ENCODE measurements around the gene PNKP.

Gene PNKP

DNA sequence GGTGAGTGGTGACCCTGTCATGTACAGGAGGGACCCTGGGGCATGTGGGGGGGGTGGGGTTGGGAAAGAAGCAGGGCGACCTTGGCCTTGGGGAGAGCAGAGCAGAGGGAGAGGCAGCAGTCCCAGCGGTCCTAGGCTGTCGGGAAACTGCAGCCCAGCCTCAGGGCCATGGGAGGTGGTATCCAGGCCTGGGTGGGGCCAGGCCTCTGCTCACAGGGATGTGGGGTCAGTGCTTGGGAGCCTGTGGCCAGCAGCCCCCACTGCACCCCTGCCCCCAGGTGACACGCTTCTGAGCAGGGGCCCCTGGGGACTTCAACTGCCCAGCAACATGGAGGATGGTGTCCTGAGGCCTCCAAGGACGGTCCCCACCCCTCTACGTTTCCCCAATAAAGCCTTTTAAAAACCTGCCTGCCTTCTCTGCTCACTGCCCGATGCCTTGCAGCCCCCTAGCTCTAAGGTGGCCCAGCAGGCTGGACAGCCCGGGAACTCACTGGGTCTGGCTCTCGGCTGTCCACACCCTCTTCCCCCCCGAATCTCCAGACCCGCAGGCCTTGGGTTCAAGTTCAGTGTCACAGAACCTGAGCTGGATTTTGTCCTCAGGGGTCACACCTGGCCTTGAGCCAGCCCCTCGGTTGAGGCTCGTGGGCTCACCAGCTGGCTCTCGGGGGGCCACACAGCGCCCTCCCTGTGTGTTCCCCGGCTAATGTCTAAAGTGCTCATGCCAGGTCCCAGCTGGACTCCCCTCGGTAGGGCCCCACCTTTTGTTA is 6.9 kb downstream of the PNKP start:
- Histone ChIP-seq H3K9ac (ENCODE audit: low read depth in 1 of 2, low read length in 2 of 2) (no peak overlapping the region), H3K4me3 (ENCODE audit: low read depth in 1 of 2, low read length in 2 of 2) (no peak overlapping the region), H3K9me3 (ENCODE audit: control insufficient read depth in 1 of 2, low read length in 2 of 2) (no peaks in the 10 kb centered on the region), H3K27me3 (ENCODE audit: control insufficient read depth in 1 of 2, insufficient read depth in 2 of 2, low read length in 2 of 2) (no peaks in the 10 kb centered on the region), H3K36me3 (ENCODE audit: control insufficient read depth in 1 of 2, insufficient read depth in 2 of 2, low read length in 2 of 2) (peaks cover 24 to 69% of the 10 kb centered on the region in 2 donors), H3K27ac (ENCODE audit: low read depth, low read length) (no peak overlapping the region), H3K4me1 (ENCODE audit: control insufficient read depth in 1 of 2, insufficient read depth in 2 of 2, low read length in 2 of 2) (peaks cover 6 to 10% of the 10 kb centered on the region in 2 donors)

DNA sequence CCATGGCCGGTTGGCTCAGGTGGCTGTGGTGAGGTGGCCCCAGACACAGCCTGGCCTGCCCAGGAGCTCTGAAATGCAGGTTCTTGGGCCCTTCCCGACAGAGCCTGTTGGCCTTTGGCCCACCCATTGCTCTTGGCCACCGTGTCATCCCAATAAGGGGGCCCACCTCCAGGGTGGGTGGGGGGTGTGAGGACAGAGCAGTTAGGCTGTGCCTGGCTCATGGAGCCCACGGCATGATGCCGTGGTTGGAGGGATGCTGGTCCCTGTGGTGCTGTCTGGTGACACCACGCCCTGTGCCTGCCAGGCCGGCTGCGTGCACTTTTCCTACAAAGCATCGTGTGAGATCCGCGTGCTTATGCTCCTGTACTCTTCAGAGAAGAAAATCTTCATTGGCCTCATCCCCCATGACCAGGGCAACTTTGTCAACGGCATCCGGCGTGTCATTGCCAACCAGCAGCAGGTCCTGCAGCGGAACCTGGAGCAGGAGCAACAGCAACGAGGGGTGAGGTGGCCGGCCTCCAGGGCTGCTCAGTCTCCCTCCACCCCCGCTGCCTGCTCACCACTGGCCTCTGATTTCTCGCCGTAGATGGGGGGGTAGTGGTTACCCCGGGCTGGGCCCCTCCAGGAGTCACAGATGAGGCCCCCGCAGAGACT is 7.6 kb downstream of the PNKP start:
- Histone ChIP-seq H3K9me3 (ENCODE audit: control insufficient read depth in 1 of 2, low read length in 2 of 2) (no peaks in the 10 kb centered on the region), H3K9ac (ENCODE audit: low read depth in 1 of 2, low read length in 2 of 2) (no peak overlapping the region), H3K4me3 (ENCODE audit: low read depth in 1 of 2, low read length in 2 of 2) (no peak overlapping the region), H3K4me1 (ENCODE audit: control insufficient read depth in 1 of 2, insufficient read depth in 2 of 2, low read length in 2 of 2) (peaks cover under 1 to 3% of the 10 kb centered on the region in 2 donors), H3K27ac (ENCODE audit: low read depth, low read length) (no peak overlapping the region), H3K36me3 (ENCODE audit: control insufficient read depth in 1 of 2, insufficient read depth in 2 of 2, low read length in 2 of 2) (peaks cover 23 to 74% of the 10 kb centered on the region in 2 donors), H3K27me3 (ENCODE audit: control insufficient read depth in 1 of 2, insufficient read depth in 2 of 2, low read length in 2 of 2) (no peaks in the 10 kb centered on the region)

DNA sequence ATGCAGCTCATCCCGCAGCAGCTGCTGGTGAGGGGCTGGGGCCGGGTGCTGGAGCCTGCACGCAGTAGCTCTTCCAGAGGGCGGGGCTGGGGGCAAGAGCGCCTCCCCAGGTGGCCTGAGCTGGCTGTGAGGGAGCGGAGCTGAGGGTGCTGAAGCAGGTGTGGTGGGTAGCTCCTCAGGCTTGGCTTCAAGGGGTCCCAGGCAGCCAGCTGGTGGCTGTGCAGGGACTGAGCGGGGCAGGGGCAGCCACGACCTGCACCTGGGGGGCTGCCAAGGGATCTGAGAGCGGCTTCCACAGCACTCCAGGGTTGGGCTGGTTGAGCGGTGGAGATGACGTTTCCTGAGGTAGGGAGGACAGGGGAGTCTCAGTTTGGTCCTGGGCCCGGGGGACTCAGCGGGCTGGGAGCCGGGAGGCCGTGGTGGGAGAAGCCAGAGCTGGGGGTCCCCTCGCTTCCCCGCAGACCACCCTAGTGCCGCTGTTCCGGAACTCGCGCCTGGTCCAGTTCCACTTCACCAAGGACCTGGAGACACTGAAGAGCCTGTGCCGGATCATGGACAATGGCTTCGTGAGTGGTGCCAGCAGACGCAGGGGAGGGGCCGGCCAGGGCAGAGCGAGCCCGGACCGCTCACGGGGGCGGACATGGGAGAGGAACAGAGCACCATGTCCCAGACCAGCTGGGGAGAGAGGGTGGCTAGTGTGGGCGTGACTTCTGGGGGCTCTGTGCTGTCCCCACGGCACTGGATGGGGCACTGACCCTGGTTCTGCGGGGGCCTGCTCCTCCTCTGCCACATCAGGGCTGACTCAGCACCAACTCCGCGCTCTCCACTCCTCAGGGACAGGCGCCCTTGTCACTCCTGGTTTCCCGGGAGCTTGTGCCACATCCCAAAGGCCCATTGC is 9.0 kb downstream of the PNKP start:
- peaks cover 0 to 13% of the 10 kb centered on the region in 2 donors for H3K4me1 ChIP-seq (ENCODE audit: control insufficient read depth in 1 of 2, insufficient read depth in 2 of 2, low read length in 2 of 2)
- no peak overlapping the region for H3K27ac ChIP-seq (ENCODE audit: low read depth, low read length)
- no peak overlapping the region for H3K9ac ChIP-seq (ENCODE audit: low read depth in 1 of 2, low read length in 2 of 2)
- H3K9me3 ChIP-seq (ENCODE audit: control insufficient read depth in 1 of 2, low read length in 2 of 2) = no peaks in the 10 kb centered on the region
- no peaks in the 10 kb centered on the region for H3K27me3 ChIP-seq (ENCODE audit: control insufficient read depth in 1 of 2, insufficient read depth in 2 of 2, low read length in 2 of 2)
- H3K4me3 ChIP-seq (ENCODE audit: low read depth in 1 of 2, low read length in 2 of 2) = no peak overlapping the region
- H3K36me3 ChIP-seq (ENCODE audit: control insufficient read depth in 1 of 2, insufficient read depth in 2 of 2, low read length in 2 of 2) = peaks cover 11 to 59% of the 10 kb centered on the region in 2 donors

DNA sequence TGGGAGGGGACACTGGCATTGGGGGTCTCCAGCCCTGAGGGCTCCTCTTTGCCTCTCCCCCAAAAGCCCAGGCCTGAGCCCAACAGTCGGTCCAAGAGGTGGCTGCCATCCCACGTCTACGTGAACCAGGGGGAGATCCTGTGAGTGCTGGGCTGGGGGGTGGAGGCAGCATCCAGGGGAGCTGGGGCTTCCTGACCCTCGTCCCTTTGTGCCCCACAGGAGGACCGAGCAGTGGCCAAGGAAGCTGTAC is 9.6 kb downstream of the PNKP start:
- peaks cover 11 to 54% of the 10 kb centered on the region in 2 donors for H3K36me3 ChIP-seq (ENCODE audit: control insufficient read depth in 1 of 2, insufficient read depth in 2 of 2, low read length in 2 of 2)
- H3K4me1 ChIP-seq (ENCODE audit: control insufficient read depth in 1 of 2, insufficient read depth in 2 of 2, low read length in 2 of 2) = peaks cover 2 to 14% of the 10 kb centered on the region in 2 donors
- H3K4me3 ChIP-seq (ENCODE audit: low read depth in 1 of 2, low read length in 2 of 2) = no peak overlapping the region
- no peak overlapping the region for H3K27ac ChIP-seq (ENCODE audit: low read depth, low read length)
- H3K9ac ChIP-seq (ENCODE audit: low read depth in 1 of 2, low read length in 2 of 2) = no peak overlapping the region
- H3K27me3 ChIP-seq (ENCODE audit: control insufficient read depth in 1 of 2, insufficient read depth in 2 of 2, low read length in 2 of 2) = no peaks in the 10 kb centered on the region
- no peaks in the 10 kb centered on the region for H3K9me3 ChIP-seq (ENCODE audit: control insufficient read depth in 1 of 2, low read length in 2 of 2)

DNA sequence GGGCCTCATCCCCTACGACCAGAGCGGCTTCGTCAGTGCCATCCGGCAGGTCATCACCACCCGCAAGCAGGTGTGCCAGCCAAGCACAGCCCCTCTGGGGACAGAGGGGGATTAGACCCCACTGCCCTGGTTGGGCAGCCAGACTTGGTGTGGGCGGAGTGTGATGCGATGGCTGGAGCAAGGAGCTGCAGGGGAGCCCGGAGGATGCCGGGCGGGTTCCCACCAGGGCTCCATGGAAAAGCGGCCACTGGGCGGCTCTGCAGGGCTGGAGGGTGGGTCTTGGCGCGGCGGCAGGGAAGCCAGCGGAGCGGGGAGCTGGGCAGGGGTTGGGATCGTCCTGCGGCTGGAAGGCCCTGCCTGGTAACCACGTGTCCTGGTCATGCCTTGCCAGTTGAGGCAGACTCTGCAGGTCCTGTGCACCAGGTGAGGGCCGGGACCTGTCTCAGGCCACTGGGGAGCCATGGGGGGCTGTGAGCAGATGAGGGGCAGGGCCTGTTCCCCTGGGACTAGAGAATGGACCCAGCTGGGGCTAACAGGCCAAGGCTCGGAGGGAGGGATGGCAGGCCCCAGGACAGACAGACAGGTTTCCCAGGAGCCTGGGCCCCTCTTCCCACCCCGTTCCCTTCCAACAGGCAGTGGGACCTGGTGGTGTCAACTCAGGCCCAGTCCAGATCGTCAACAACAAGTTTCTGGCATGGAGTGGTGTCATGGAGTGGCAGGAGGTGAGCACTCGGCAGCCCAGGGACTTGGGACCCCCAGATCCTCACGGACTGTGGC is 10.1 kb downstream of the PNKP start:
- no peak overlapping the region for H3K27ac ChIP-seq (ENCODE audit: low read depth, low read length)
- no peak overlapping the region for H3K9ac ChIP-seq (ENCODE audit: low read depth in 1 of 2, low read length in 2 of 2)
- H3K4me1 ChIP-seq (ENCODE audit: control insufficient read depth in 1 of 2, insufficient read depth in 2 of 2, low read length in 2 of 2) = peaks cover 8 to 19% of the 10 kb centered on the region in 2 donors

DNA sequence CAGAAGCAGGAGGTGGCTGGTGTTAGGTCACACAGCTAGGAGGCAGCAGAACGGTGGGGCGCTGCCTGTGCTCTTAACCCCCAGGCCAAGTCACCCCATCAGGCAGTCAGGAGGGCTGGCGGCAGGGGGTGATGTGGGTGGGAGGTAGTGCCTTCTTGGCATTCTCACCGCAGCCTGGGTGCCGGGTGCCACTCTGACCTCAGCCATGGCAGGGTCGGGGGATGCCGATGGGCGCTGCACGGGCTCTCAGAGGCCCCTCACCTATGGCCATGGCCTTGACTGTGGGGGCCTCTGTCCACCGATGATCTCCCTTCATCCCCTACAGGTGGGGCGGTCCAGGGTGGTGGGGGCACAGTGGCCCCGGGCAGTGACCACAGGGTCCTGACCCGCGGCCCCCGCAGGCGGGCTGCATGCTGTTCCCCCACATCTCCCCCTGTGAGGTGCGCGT is 10.8 kb downstream of the PNKP start:
- Histone ChIP-seq H3K9ac (ENCODE audit: low read depth in 1 of 2, low read length in 2 of 2) (no peak overlapping the region), H3K4me1 (ENCODE audit: control insufficient read depth in 1 of 2, insufficient read depth in 2 of 2, low read length in 2 of 2) (peaks cover 11 to 24% of the 10 kb centered on the region in 2 donors), H3K36me3 (ENCODE audit: control insufficient read depth in 1 of 2, insufficient read depth in 2 of 2, low read length in 2 of 2) (peaks cover 9 to 54% of the 10 kb centered on the region in 2 donors), H3K27ac (ENCODE audit: low read depth, low read length) (no peak overlapping the region), H3K4me3 (ENCODE audit: low read depth in 1 of 2, low read length in 2 of 2) (no peak overlapping the region), H3K9me3 (ENCODE audit: control insufficient read depth in 1 of 2, low read length in 2 of 2) (no peaks in the 10 kb centered on the region), H3K27me3 (ENCODE audit: control insufficient read depth in 1 of 2, insufficient read depth in 2 of 2, low read length in 2 of 2) (no peaks in the 10 kb centered on the region)

More for the DNA sequence above, 10.1 kb downstream of the PNKP start:
- peaks cover 11 to 54% of the 10 kb centered on the region in 2 donors for H3K36me3 ChIP-seq (ENCODE audit: control insufficient read depth in 1 of 2, insufficient read depth in 2 of 2, low read length in 2 of 2)
- H3K27me3 ChIP-seq (ENCODE audit: control insufficient read depth in 1 of 2, insufficient read depth in 2 of 2, low read length in 2 of 2) = no peaks in the 10 kb centered on the region
- no peak overlapping the region for H3K4me3 ChIP-seq (ENCODE audit: low read depth in 1 of 2, low read length in 2 of 2)
- H3K9me3 ChIP-seq (ENCODE audit: control insufficient read depth in 1 of 2, low read length in 2 of 2) = no peaks in the 10 kb centered on the region

DNA sequence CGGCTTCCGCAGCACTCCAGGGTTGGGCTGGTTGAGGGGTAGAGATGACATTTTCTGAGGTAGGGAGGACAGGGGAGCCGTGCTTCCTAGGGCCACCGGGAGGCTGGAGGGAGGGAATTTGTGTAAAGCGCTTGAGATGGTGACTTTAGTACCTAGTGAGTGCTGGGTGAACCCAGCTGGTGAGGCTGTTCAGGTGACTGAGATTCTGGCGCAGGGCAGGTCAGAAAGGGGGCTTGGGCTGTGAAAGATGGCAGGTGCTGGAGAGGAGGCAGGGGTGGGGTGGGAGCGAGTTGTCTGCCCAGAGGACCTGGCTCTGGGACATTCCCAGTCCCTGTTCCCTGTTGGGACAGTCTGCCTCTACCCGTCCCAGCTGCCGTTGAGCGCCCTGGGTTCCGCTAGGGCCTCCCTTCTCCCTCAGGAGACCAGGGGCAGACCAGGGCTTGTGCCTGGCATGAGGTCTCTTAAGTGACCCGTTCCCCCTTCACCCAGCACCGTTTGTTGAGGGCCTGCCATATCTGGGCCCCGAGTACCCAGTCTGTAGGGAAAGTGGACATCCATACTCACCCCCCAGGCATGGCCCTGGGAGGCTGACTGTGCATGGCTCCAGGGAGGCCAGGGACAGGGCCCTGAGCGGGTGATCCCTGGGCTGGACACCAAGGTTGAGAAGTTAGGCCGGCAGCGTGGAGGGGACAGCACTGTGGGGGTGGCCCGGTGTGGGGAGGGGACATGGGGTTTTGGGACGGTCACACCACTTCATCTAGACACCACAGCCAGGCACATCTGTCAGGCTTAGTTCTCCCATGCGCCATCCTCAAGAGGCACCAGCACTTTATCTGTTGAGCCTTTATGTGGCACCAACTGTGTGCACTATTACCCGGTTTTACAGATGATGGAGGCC is 11.5 kb downstream of the PNKP start:
- H3K4me1 ChIP-seq (ENCODE audit: control insufficient read depth in 1 of 2, insufficient read depth in 2 of 2, low read length in 2 of 2) = peaks cover 11 to 24% of the 10 kb centered on the region in 2 donors
- no peak overlapping the region for H3K4me3 ChIP-seq (ENCODE audit: low read depth in 1 of 2, low read length in 2 of 2)
- peaks cover 6 to 50% of the 10 kb centered on the region in 2 donors for H3K36me3 ChIP-seq (ENCODE audit: control insufficient read depth in 1 of 2, insufficient read depth in 2 of 2, low read length in 2 of 2)
- H3K9ac ChIP-seq (ENCODE audit: low read depth in 1 of 2, low read length in 2 of 2) = no peak overlapping the region
- no peaks in the 10 kb centered on the region for H3K9me3 ChIP-seq (ENCODE audit: control insufficient read depth in 1 of 2, low read length in 2 of 2)
- H3K27ac ChIP-seq (ENCODE audit: low read depth, low read length) = no peak overlapping the region
- no peaks in the 10 kb centered on the region for H3K27me3 ChIP-seq (ENCODE audit: control insufficient read depth in 1 of 2, insufficient read depth in 2 of 2, low read length in 2 of 2)

DNA sequence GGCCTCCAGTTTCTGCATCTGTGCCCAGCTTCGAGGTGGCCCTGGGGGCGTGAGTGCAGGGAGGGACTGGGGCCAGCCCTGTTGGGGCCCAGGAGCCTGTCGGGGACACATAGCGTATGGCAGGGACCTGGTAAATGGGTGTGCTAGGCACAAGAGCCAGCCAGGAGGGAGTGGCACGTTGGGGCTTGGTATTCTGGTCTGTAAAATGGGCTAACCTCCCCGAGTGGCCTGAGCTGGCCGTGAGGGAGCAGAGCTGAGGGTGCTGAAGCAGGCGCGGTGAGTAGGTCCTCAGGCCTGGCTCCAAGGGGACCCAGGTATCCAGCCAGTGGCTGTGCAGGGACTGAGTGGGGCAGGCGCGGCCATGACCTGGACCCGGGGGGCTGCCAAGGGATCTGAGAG is 12.1 kb downstream of the PNKP start:
- H3K4me3 ChIP-seq (ENCODE audit: low read depth in 1 of 2, low read length in 2 of 2) = no peak overlapping the region
- H3K36me3 ChIP-seq (ENCODE audit: control insufficient read depth in 1 of 2, insufficient read depth in 2 of 2, low read length in 2 of 2) = peaks cover 6 to 44% of the 10 kb centered on the region in 2 donors
- H3K4me1 ChIP-seq (ENCODE audit: control insufficient read depth in 1 of 2, insufficient read depth in 2 of 2, low read length in 2 of 2) = peaks cover 11 to 25% of the 10 kb centered on the region in 2 donors
- no peaks in the 10 kb centered on the region for H3K27me3 ChIP-seq (ENCODE audit: control insufficient read depth in 1 of 2, insufficient read depth in 2 of 2, low read length in 2 of 2)
- no peaks in the 10 kb centered on the region for H3K9me3 ChIP-seq (ENCODE audit: control insufficient read depth in 1 of 2, low read length in 2 of 2)
- no peak overlapping the region for H3K9ac ChIP-seq (ENCODE audit: low read depth in 1 of 2, low read length in 2 of 2)
- H3K27ac ChIP-seq (ENCODE audit: low read depth, low read length) = no peak overlapping the region

All from duodenal mucosa (tissue), 2 donors.